ENCODE results near the gene SLC25A10. TPM values are rescaled to one million over a fixed set of nuclear protein-coding genes. Genes with fewer than 3 reads are reported as not detected.

Gene SLC25A10
- total RNA-seq, 1 donor from 2014 or later, result 28.8 TPM

DNA sequence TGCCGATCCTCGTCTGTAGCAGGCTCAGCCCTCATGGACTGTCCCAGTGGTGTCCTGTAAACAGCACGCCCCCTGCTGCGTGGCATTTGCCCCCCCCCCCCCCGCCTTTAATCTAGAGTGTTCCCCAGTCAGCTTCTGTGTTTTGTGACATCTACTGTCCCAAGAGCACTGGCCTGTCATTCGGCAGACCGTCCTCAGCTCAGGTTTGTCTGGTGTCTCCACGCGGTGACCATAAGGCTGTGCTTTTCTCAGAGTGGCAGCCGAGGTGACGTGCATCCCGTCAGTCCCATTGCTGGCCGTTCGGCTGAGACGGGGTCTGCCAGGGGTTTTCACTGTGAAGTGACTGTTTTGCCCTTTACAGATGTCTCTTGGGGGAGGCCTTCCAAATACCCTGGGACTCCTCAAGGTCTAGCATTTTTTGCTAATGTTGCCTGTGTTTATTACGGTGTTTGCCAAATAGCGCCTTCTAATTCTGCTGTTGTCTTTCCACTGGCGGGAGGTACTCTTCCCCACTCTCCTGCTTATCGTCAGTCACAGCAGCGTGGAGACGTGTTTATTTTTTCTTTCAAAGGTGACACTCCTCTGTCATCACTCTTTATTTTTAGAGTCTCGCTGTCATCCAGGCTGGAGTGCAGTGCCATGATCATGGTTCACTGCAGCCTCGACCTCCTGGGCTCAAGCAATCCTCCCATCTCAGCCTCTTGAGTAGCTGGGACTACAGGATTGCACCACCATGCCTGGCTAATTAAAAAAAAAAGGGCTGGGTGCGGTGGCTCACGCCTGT is 14.6 kb upstream of the SLC25A10 start:
- H3K27ac Mint-ChIP-seq (ENCODE audit: unreplicated experiment), result no peak overlapping the region
- no peak for DNase-seq (ENCODE audit: low read depth, low spot score)
- peaks cover 10% of the 10 kb centered on the region for H3K36me3 Mint-ChIP-seq (ENCODE audit: low read depth)
- H3K4me1 Mint-ChIP-seq, result peaks cover 5% of the 10 kb centered on the region
- H3K4me3 Mint-ChIP-seq, result peak overlapping the region; percentile 41
- H3K27me3 Mint-ChIP-seq (ENCODE audit: low read depth), result no peaks in the 10 kb centered on the region
- TF ChIP-seq, protein P1, sequence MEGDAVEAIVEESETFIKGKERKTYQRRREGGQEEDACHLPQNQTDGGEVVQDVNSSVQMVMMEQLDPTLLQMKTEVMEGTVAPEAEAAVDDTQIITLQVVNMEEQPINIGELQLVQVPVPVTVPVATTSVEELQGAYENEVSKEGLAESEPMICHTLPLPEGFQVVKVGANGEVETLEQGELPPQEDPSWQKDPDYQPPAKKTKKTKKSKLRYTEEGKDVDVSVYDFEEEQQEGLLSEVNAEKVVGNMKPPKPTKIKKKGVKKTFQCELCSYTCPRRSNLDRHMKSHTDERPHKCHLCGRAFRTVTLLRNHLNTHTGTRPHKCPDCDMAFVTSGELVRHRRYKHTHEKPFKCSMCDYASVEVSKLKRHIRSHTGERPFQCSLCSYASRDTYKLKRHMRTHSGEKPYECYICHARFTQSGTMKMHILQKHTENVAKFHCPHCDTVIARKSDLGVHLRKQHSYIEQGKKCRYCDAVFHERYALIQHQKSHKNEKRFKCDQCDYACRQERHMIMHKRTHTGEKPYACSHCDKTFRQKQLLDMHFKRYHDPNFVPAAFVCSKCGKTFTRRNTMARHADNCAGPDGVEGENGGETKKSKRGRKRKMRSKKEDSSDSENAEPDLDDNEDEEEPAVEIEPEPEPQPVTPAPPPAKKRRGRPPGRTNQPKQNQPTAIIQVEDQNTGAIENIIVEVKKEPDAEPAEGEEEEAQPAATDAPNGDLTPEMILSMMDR (conservative IDR thresholded peaks at IDR 0.05), result no peak
- no peaks in the 10 kb centered on the region for H3K9me3 Mint-ChIP-seq

DNA sequence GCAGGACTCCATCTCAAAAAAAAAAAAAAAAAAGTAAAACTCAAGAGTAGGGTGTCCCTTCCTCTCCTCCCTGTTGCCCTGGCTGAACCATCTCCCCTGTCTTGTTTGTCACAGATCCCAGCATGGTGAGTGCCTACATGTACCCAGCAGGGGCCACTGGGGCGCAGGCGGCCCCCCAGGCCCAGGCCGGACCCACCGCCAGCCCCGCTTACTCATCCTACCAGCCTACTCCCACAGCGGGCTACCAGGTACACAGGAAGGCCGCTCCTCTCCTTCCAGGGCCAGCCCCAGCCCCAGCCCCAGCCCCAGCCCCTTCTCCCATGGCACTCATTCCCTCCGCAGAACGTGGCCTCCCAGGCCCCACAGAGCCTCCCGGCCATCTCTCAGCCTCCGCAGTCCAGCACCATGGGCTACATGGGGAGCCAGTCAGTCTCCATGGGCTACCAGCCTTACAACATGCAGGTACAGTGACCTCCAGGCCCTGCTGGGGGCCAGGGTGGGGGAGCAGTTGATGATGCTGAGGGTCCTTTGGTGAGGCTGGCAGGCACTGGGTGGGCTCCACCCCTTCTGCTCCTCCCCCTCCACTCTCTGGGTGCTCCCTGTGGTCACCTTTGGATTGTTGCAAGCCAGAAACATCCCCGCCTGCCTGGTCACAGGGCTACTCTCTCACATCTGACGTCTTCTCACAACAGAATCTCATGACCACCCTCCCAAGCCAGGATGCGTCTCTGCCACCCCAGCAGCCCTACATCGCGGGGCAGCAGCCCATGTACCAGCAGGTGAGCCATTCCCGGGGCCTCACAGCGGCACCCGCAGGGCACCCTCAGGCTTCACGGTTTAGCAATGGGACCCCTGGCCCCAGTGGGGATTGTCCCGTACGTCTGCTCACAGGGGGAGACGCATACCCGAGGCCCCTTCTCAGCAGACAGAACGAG is 11.5 kb upstream of the SLC25A10 start:
- H3K27ac Mint-ChIP-seq (ENCODE audit: unreplicated experiment), result no peak overlapping the region
- H3K9me3 Mint-ChIP-seq, result no peaks in the 10 kb centered on the region
- no peak for DNase-seq (ENCODE audit: low read depth, low spot score)
- no peaks in the 10 kb centered on the region for H3K27me3 Mint-ChIP-seq (ENCODE audit: low read depth)
- H3K36me3 Mint-ChIP-seq (ENCODE audit: low read depth), result peaks cover 11% of the 10 kb centered on the region
- H3K4me3 Mint-ChIP-seq, result peak overlapping the region; percentile 68
- H3K4me1 Mint-ChIP-seq, result peaks cover 6% of the 10 kb centered on the region
- TF ChIP-seq, protein P1 (conservative IDR thresholded peaks at IDR 0.05), result no peak

DNA sequence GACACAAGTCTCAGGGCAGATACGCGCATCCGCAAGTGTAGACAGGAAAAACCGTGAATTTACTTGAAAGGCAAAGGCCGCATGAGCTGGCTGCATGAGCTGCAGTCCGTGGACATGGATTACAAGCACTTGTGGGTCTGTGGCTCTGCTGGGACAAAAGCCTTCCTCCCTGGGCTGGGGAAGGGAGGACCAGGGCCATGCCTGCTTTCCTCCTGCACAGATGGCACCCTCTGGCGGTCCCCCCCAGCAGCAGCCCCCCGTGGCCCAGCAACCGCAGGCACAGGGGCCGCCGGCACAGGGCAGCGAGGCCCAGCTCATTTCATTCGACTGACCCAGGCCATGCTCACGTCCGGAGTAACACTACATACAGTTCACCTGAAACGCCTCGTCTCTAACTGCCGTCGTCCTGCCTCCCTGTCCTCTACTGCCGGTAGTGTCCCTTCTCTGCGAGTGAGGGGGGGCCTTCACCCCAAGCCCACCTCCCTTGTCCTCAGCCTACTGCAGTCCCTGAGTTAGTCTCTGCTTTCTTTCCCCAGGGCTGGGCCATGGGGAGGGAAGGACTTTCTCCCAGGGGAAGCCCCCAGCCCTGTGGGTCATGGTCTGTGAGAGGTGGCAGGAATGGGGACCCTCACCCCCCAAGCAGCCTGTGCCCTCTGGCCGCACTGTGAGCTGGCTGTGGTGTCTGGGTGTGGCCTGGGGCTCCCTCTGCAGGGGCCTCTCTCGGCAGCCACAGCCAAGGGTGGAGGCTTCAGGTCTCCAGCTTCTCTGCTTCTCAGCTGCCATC is 10.6 kb upstream of the SLC25A10 start:
- peak overlapping the region; percentile 96 for H3K4me3 Mint-ChIP-seq
- no peaks in the 10 kb centered on the region for H3K9me3 Mint-ChIP-seq
- H3K27me3 Mint-ChIP-seq (ENCODE audit: low read depth), result no peaks in the 10 kb centered on the region
- H3K4me1 Mint-ChIP-seq, result peaks cover 6% of the 10 kb centered on the region
- H3K36me3 Mint-ChIP-seq (ENCODE audit: low read depth), result peaks cover 16% of the 10 kb centered on the region
- TF ChIP-seq, protein P1 (conservative IDR thresholded peaks at IDR 0.05), result no peak
- DNase-seq (ENCODE audit: low read depth, low spot score), result no peak
- no peak overlapping the region for H3K27ac Mint-ChIP-seq (ENCODE audit: unreplicated experiment)

DNA sequence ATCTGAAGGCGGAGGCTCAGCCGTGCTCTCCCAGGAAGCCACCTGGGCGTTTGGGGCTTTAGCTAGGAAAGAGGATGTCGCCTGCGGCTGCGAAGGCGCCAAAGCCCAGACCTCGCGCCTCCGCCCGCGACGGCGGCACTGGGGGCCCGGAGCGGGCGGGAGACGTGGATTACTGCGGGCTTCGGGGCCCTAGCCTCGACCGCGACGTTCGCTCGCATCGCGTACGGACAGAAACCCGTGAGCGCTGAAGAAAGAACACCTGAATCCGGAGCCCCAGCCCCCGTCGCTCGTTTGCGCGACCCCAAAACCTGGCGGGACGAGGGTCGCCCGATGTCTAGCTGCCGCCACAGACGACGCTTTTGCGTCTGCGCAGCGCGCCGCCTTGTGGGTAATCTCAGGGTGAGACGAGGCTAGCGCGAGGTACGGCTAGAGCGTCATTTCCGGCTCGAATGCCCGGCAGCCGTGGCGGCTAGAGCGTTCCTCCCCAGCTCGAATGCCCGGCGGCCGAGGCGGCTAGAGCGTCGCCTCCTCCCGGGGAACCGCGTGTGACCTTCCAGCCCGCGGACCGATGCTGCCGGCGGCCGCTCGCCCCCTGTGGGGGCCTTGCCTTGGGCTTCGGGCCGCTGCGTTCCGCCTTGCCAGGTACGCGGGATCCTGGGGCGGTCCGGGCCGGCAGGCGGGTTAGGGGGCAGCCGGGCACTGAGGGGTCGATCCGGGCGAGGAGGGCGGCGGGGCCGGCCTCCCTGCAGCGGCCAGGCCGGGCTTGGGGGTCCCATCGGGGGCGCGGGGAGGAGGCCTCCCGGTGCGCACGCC is 8.9 kb upstream of the SLC25A10 start, which contains the start of gene MRPL12:
TSS of gene MRPL12 (plus strand) at position 434 of the 813 bp plus-strand sequence. CDS start at position 569, 135 bp downstream.
- Mint-ChIP-seq H3K27ac (ENCODE audit: unreplicated experiment) (peak within 1 kb of the TSS; percentile 96), H3K4me3 (peak within 1 kb of the TSS; percentile 96), H3K4me1 (peaks cover 6% of the 10 kb centered on the region), H3K36me3 (ENCODE audit: low read depth) (peaks cover 13% of the 10 kb centered on the region), H3K27me3 (ENCODE audit: low read depth) (no peaks in the 10 kb centered on the region), H3K9me3 (no peaks in the 10 kb centered on the region)
- TF ChIP-seq, protein P1 (conservative IDR thresholded peaks at IDR 0.05), result peak; percentile 45
- DNase-seq (ENCODE audit: low read depth, low spot score), result peak; percentile 93
